ENCODE measurements around the gene SND1.
A peak's percentile ranks its signal among the peaks of the same experiment; 100 is the strongest.

SND1 gene

GRCh38 chr7:127769696-127770400 lies 117.9 kb downstream of the SND1 start:
- DNase-seq: no peak

GRCh38 chr7:127770885-127771284 lies 118.9 kb downstream of the SND1 start:
- no peak for DNase-seq

- peak in 1 of 5 experiments; percentile 11 for DNase-seq
Observed at GRCh38 chr7:127771707-127772106, 119.7 kb downstream of the SND1 start.

GRCh38 chr7:127776776-127777386 lies 124.9 kb downstream of the SND1 start:
- no peak for DNase-seq

GRCh38 chr7:127780489-127780888 lies 128.5 kb downstream of the SND1 start:
- no peak for DNase-seq

- no peak for DNase-seq
Observed at GRCh38 chr7:127781081-127781480, 129.1 kb downstream of the SND1 start.

GRCh38 chr7:127782075-127782474 lies 130.1 kb downstream of the SND1 start:
- no peak for DNase-seq

- DNase-seq: no peak
Observed at GRCh38 chr7:127782654-127783559, 130.9 kb downstream of the SND1 start.

GRCh38 chr7:127786184-127786583 lies 134.2 kb downstream of the SND1 start:
- no peak for DNase-seq

- no peak for DNase-seq
Observed at GRCh38 chr7:127789031-127789430, 137.0 kb downstream of the SND1 start.

- DNase-seq: no peak
Observed at GRCh38 chr7:127791446-127792189, 139.6 kb downstream of the SND1 start.

GRCh38 chr7:127792528-127793342 lies 140.7 kb downstream of the SND1 start:
- DNase-seq: peak in 2 of 5 experiments; percentile 1 to 14

- DNase-seq: no peak
Observed at GRCh38 chr7:127793582-127793981, 141.6 kb downstream of the SND1 start.

- no peak for DNase-seq
Observed at GRCh38 chr7:127794136-127794535, 142.1 kb downstream of the SND1 start.

GRCh38 chr7:127794551-127794950 lies 142.6 kb downstream of the SND1 start:
- DNase-seq: no peak

- no peak for DNase-seq
Observed at GRCh38 chr7:127798023-127798422, 146.0 kb downstream of the SND1 start.

- no peak for DNase-seq
Observed at GRCh38 chr7:127798769-127799372, 146.9 kb downstream of the SND1 start.

- DNase-seq: no peak
Observed at GRCh38 chr7:127799535-127800305, 147.7 kb downstream of the SND1 start.

GRCh38 chr7:127802845-127803244 lies 150.9 kb downstream of the SND1 start:
- DNase-seq: no peak

- no peak for DNase-seq
Observed at GRCh38 chr7:127803626-127804025, 151.6 kb downstream of the SND1 start.

- no peak for DNase-seq
Observed at GRCh38 chr7:127807340-127807739, 155.3 kb downstream of the SND1 start.

All from T-helper 2 cell (primary cell).